GM23338 (cell line): Measurements from ENCODE around the gene CD93. TPM values are rescaled to one million over a fixed set of nuclear protein-coding genes. Genes with fewer than 3 reads are reported as not detected.
A peak's percentile ranks its signal among the peaks of the same experiment; 100 is the strongest.

Experiments used
- ATAC-seq: fragments of 200-7000 bp; cut with Tn5 transposase; 3 replicates; pipeline ENCODE4 v1.9.1; 2020
- DNase-seq: peaks from one replicate; pipeline ENCODE4 v3.0.0-alpha.2; 2015; ENCODE audit warnings: low spot score
- H2AFZ ChIP-seq: fragments of 200-600 bp; sonication (generic); 2 replicates; pipeline ENCODE4 v1.8.0; 2016; ENCODE audit warnings: antibody characterized with exemption, mild to moderate bottlenecking, moderate library complexity
- H3F3A ChIP-seq: fragments of 200-600 bp; sonication (generic); replicated peaks from 2 replicates; pipeline ENCODE4 v1.8.0; 2017; ENCODE audit warnings: antibody characterized with exemption, mixed run types, low read depth
- H3K27ac ChIP-seq: fragments of 200-600 bp; sonication (generic); 2 replicates; pipeline ENCODE4 v1.6.1; 2016; ENCODE audit warnings: low read depth
- H3K27me3 ChIP-seq: fragments of 200-600 bp; sonication (generic); 2 replicates; pipeline ENCODE4 v1.8.0; 2016; ENCODE audit warnings: mild to moderate bottlenecking, mixed run types, moderate library complexity; ENCODE audit not compliant: insufficient read depth
- H3K36me3 ChIP-seq: fragments of 200-600 bp; sonication (generic); 2 replicates; pipeline ENCODE4 v1.8.0; 2016; ENCODE audit warnings: mild to moderate bottlenecking; ENCODE audit not compliant: insufficient read depth
- H3K4me1 ChIP-seq: fragments of 200-600 bp; sonication (generic); 2 replicates; pipeline ENCODE4 v1.8.0; 2016; ENCODE audit warnings: mild to moderate bottlenecking, moderate library complexity; ENCODE audit not compliant: insufficient read depth
- H3K4me2 ChIP-seq: fragments of 200-600 bp; sonication (generic); 2 replicates; pipeline ENCODE4 v1.7.1; 2017; ENCODE audit warnings: mixed run types
- H3K4me3 ChIP-seq: fragments of 200-600 bp; sonication (generic); 2 replicates; pipeline ENCODE4 v1.6.1; 2016; ENCODE audit warnings: mixed run types
- H3K79me2 ChIP-seq: fragments of 200-600 bp; sonication (generic); replicated peaks from 2 replicates; pipeline ENCODE4 v1.8.0; 2017; ENCODE audit warnings: mild to moderate bottlenecking; ENCODE audit not compliant: insufficient read depth
- H3K9me2 ChIP-seq: fragments of 200-600 bp; sonication (generic); 2 replicates; pipeline ENCODE4 v1.8.0; 2017; ENCODE audit not compliant: insufficient read depth
- H4K20me1 ChIP-seq: fragments of 200-600 bp; sonication (generic); replicated peaks from 2 replicates; pipeline ENCODE4 v1.8.0; 2017; ENCODE audit warnings: mild to moderate bottlenecking; ENCODE audit not compliant: insufficient read depth
- H3K27ac Mint-ChIP-seq: 2 replicates; pipeline ENCODE4 v1.8.0; 2020; ENCODE audit warnings: inconsistent platforms, mild to moderate bottlenecking, moderate library complexity, mixed read lengths
- H3K27me3 Mint-ChIP-seq: 3 replicates; pipeline ENCODE4 v1.8.0; 2022; ENCODE audit warnings: low read depth, mild to moderate bottlenecking, moderate library complexity, mixed read lengths, inconsistent platforms; ENCODE audit not compliant: insufficient read depth, poor library complexity
- H3K36me3 Mint-ChIP-seq: 3 replicates; pipeline ENCODE4 v1.8.0; 2021; ENCODE audit warnings: low read depth, mild to moderate bottlenecking, inconsistent platforms, moderate library complexity, mixed read lengths
- H3K4me1 Mint-ChIP-seq: 3 replicates; pipeline ENCODE4 v1.8.0; 2020; ENCODE audit warnings: mild to moderate bottlenecking, inconsistent platforms, mixed read lengths
- H3K4me3 Mint-ChIP-seq: 3 replicates; pipeline ENCODE4 v1.8.0; 2021; ENCODE audit warnings: moderate library complexity, mild to moderate bottlenecking, inconsistent platforms, mixed read lengths
- H3K9me3 Mint-ChIP-seq: 3 replicates; pipeline ENCODE4 v1.8.0; 2020; ENCODE audit warnings: moderate library complexity, mild to moderate bottlenecking, inconsistent platforms, mixed read lengths
- CREB1 ChIP-seq: fragments of 250-450 bp; sonication (Bioruptor Pico); IDR thresholded peaks from 2 replicates; pipeline ENCODE4 v1.5.0; 2020; ENCODE audit warnings: low read depth, mild to moderate bottlenecking, moderate library complexity
- CTCF ChIP-seq, 2 experiments: fragments of 200-600 bp in 1 of 2; sonication (generic) in 1 of 2; conservative IDR thresholded peaks; 2 replicates each; pipeline versions ENCODE4 v1.5.1 to v1.6.1; 2016 to 2017; ENCODE audit warnings: antibody characterized with exemption in 2 of 2, low read depth in 2 of 2, mild to moderate bottlenecking in 2 of 2, moderate library complexity in 1 of 2
- ETS1 ChIP-seq: IDR thresholded peaks from 2 replicates; pipeline ENCODE4 v1.6.1; 2016; ENCODE audit warnings: antibody characterized with exemption
- EZH2 ChIP-seq: fragments of 200-600 bp; sonication (generic); IDR thresholded peaks from one replicate; pipeline ENCODE4 v1.8.0; 2017; ENCODE audit warnings: antibody characterized with exemption, mild to moderate bottlenecking, low read depth; ENCODE audit not compliant: unreplicated experiment
- EZH2phosphoT487 ChIP-seq: fragments of 200-600 bp; sonication (generic); IDR thresholded peaks from one replicate; pipeline ENCODE4 v1.8.1; 2018; ENCODE audit warnings: antibody characterized with exemption; ENCODE audit not compliant: unreplicated experiment
- JUNB ChIP-seq: IDR thresholded peaks from one replicate; pipeline ENCODE4 v1.6.1; 2016; ENCODE audit warnings: antibody characterized with exemption; ENCODE audit not compliant: unreplicated experiment
- NANOG ChIP-seq: IDR thresholded peaks from 2 replicates; pipeline ENCODE4 v1.6.1; 2016; ENCODE audit warnings: antibody characterized with exemption, borderline replicate concordance
- POLR2AphosphoS5 ChIP-seq: IDR thresholded peaks from 2 replicates; pipeline ENCODE4 v1.6.1; 2016; ENCODE audit warnings: antibody characterized with exemption, low read depth
- STAT1 ChIP-seq: IDR thresholded peaks from one replicate; pipeline ENCODE4 v1.6.1; 2016; ENCODE audit warnings: antibody characterized with exemption; ENCODE audit not compliant: unreplicated experiment
- ZNF114 ChIP-seq: fragments of 250-450 bp; sonication (Bioruptor Pico); IDR thresholded peaks from 2 replicates; pipeline ENCODE4 v1.5.0; 2020; ENCODE audit warnings: mild to moderate bottlenecking, moderate library complexity
- ZNF331 ChIP-seq: fragments of 250-450 bp; sonication (Bioruptor Pico); IDR thresholded peaks from 2 replicates; pipeline ENCODE4 v1.5.0; 2020; ENCODE audit warnings: low read depth, mild to moderate bottlenecking, moderate library complexity
- polyA plus RNA-seq: library from polyadenylated mRNA; unstranded; fragments of >200 nt; fragmentation: Nextera tagmentation; extraction: Ambion mirVana; gene quantifications from 2 replicates; pipeline ENCODE4 v1.2.1, GENCODE V29; 2016
- total RNA-seq: library from RNA; depleted of rRNA; stranded (reverse); fragments of >200 nt; shearing (Covaris generic); gene quantifications from 2 replicates; pipeline ENCODE4 v1.2.3, GENCODE V29; 2014
- TF ChIP-seq, protein P1 (sequence below): IDR thresholded peaks from one replicate; pipeline ENCODE4 v1.6.1; 2018; ENCODE audit warnings: antibody characterized with exemption; ENCODE audit not compliant: unreplicated experiment
- TF ChIP-seq, protein P2 (sequence below): fragments of 250-450 bp; sonication (Bioruptor Pico); IDR thresholded peaks from 2 replicates; pipeline ENCODE4 v1.5.0; 2020; ENCODE audit warnings: mild to moderate bottlenecking, moderate library complexity

Gene CD93
- total and polyA plus RNA-seq, 2 experiments from 2014 or later = 0.03 TPM; not detected in 1

GRCh38 chr20:23111307-23111943 lies 25.3 kb upstream of the CD93 start:
- no peak overlapping the region for H3K4me3 ChIP-seq
- no peaks in the 10 kb centered on the region for H3K27me3 ChIP-seq
- DNase-seq (no peak), ATAC-seq (no peak)
- Mint-ChIP-seq H3K4me1 (no peaks in the 10 kb centered on the region), H3K4me3 (no peak overlapping the region), H3K27ac (no peak overlapping the region), H3K36me3 (no peaks in the 10 kb centered on the region), H3K9me3 (no peaks in the 10 kb centered on the region), H3K27me3 (peaks cover 4% of the 10 kb centered on the region)
- no peaks in the 10 kb centered on the region for H4K20me1 ChIP-seq
- H3K4me2 ChIP-seq = no peak overlapping the region
- H2AFZ ChIP-seq = 0 out of 2 replicates have a peak overlapping the region, but pooled peaks have one; percentile 3
- H3F3A ChIP-seq = no peaks in the 10 kb centered on the region
- H3K9me2 ChIP-seq = no peaks in the 10 kb centered on the region
- no peaks in the 10 kb centered on the region for H3K79me2 ChIP-seq
- no peaks in the 10 kb centered on the region for H3K36me3 ChIP-seq
- no peaks in the 10 kb centered on the region for H3K4me1 ChIP-seq
- no peak overlapping the region for H3K27ac ChIP-seq
- TF ChIP-seq CTCF (conservative IDR thresholded peaks at IDR 0.05; ENCODE audit: low read depth in 2 of 2) (no peak), CREB1 (CRISPR knock-in tag) (no peak), NANOG (no peak), POLR2AphosphoS5 (no peak), EZH2 (no peak), ETS1 (no peak), JUNB (no peak), STAT1 (no peak), EZH2phosphoT487 (no peak), ZNF331 (CRISPR knock-in tag) (no peak), ZNF114 (CRISPR knock-in tag) (no peak)
- TF ChIP-seq, protein P1, sequence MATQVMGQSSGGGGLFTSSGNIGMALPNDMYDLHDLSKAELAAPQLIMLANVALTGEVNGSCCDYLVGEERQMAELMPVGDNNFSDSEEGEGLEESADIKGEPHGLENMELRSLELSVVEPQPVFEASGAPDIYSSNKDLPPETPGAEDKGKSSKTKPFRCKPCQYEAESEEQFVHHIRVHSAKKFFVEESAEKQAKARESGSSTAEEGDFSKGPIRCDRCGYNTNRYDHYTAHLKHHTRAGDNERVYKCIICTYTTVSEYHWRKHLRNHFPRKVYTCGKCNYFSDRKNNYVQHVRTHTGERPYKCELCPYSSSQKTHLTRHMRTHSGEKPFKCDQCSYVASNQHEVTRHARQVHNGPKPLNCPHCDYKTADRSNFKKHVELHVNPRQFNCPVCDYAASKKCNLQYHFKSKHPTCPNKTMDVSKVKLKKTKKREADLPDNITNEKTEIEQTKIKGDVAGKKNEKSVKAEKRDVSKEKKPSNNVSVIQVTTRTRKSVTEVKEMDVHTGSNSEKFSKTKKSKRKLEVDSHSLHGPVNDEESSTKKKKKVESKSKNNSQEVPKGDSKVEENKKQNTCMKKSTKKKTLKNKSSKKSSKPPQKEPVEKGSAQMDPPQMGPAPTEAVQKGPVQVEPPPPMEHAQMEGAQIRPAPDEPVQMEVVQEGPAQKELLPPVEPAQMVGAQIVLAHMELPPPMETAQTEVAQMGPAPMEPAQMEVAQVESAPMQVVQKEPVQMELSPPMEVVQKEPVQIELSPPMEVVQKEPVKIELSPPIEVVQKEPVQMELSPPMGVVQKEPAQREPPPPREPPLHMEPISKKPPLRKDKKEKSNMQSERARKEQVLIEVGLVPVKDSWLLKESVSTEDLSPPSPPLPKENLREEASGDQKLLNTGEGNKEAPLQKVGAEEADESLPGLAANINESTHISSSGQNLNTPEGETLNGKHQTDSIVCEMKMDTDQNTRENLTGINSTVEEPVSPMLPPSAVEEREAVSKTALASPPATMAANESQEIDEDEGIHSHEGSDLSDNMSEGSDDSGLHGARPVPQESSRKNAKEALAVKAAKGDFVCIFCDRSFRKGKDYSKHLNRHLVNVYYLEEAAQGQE = no peak
- TF ChIP-seq, protein P2, sequence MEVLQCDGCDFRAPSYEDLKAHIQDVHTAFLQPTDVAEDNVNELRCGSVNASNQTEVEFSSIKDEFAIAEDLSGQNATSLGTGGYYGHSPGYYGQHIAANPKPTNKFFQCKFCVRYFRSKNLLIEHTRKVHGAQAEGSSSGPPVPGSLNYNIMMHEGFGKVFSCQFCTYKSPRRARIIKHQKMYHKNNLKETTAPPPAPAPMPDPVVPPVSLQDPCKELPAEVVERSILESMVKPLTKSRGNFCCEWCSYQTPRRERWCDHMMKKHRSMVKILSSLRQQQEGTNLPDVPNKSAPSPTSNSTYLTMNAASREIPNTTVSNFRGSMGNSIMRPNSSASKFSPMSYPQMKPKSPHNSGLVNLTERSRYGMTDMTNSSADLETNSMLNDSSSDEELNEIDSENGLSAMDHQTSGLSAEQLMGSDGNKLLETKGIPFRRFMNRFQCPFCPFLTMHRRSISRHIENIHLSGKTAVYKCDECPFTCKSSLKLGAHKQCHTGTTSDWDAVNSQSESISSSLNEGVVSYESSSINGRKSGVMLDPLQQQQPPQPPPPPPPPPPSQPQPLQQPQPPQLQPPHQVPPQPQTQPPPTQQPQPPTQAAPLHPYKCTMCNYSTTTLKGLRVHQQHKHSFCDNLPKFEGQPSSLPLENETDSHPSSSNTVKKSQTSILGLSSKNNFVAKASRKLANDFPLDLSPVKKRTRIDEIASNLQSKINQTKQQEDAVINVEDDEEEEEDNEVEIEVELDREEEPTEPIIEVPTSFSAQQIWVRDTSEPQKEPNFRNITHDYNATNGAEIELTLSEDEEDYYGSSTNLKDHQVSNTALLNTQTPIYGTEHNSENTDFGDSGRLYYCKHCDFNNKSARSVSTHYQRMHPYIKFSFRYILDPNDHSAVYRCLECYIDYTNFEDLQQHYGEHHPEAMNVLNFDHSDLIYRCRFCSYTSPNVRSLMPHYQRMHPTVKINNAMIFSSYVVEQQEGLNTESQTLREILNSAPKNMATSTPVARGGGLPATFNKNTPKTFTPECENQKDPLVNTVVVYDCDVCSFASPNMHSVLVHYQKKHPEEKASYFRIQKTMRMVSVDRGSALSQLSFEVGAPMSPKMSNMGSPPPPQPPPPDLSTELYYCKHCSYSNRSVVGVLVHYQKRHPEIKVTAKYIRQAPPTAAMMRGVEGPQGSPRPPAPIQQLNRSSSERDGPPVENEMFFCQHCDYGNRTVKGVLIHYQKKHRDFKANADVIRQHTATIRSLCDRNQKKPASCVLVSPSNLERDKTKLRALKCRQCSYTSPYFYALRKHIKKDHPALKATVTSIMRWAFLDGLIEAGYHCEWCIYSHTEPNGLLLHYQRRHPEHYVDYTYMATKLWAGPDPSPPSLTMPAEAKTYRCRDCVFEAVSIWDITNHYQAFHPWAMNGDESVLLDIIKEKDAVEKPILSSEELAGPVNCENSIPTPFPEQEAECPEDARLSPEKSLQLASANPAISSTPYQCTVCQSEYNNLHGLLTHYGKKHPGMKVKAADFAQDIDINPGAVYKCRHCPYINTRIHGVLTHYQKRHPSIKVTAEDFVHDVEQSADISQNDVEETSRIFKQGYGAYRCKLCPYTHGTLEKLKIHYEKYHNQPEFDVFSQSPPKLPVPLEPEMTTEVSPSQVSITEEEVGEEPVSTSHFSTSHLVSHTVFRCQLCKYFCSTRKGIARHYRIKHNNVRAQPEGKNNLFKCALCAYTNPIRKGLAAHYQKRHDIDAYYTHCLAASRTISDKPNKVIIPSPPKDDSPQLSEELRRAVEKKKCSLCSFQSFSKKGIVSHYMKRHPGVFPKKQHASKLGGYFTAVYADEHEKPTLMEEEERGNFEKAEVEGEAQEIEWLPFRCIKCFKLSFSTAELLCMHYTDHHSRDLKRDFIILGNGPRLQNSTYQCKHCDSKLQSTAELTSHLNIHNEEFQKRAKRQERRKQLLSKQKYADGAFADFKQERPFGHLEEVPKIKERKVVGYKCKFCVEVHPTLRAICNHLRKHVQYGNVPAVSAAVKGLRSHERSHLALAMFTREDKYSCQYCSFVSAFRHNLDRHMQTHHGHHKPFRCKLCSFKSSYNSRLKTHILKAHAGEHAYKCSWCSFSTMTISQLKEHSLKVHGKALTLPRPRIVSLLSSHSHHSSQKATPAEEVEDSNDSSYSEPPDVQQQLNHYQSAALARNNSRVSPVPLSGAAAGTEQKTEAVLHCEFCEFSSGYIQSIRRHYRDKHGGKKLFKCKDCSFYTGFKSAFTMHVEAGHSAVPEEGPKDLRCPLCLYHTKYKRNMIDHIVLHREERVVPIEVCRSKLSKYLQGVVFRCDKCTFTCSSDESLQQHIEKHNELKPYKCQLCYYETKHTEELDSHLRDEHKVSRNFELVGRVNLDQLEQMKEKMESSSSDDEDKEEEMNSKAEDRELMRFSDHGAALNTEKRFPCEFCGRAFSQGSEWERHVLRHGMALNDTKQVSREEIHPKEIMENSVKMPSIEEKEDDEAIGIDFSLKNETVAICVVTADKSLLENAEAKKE (CRISPR knock-in tag) = no peak
